Measurements from ENCODE around the gene AFF4. TPM values are rescaled to one million over a fixed set of nuclear protein-coding genes. Genes with fewer than 3 reads are reported as not detected.

AFF4 gene
- total RNA-seq, 1 experiment from 2014 or later, result 38.6 TPM

GRCh38 chr5:132971483-132972435, 8.3 kb upstream of the AFF4 start:
- no peaks in the 10 kb centered on the region for H4K20me1 ChIP-seq (ENCODE audit: insufficient read depth)
- no peak overlapping the region for H3K27ac ChIP-seq (ENCODE audit: low read depth, low read length)
- RAD21 ChIA-PET (ENCODE audit: low non-redundant PET in 1 of 2, low total read pairs in 2 of 2, uncharacterized antibody in 2 of 2, unreplicated experiment in 2 of 2), result no interaction called here
- H3K79me2 ChIP-seq (ENCODE audit: insufficient read depth, low read length), result no peaks in the 10 kb centered on the region
- intact Hi-C loops (cut with micrococcal nuclease), result no loop called here
- TF ChIP-seq REST (IDR thresholded peaks at IDR 0.05; ENCODE audit: low read depth) (no peak), EZH2phosphoT487 (IDR thresholded peaks at IDR 0.05; ENCODE audit: borderline replicate concordance) (no peak), POLR2A (IDR thresholded peaks at IDR 0.05; ENCODE audit: borderline replicate concordance, extremely low read depth, insufficient read depth, insufficient read length) (no peak), CEBPB (IDR thresholded peaks at IDR 0.05; ENCODE audit: low read depth) (no peak), ZBTB33 (IDR thresholded peaks at IDR 0.05; ENCODE audit: extremely low read depth, insufficient replicate concordance, low read length) (no peak), JUND (IDR thresholded peaks at IDR 0.05) (no peak), CBX3 (IDR thresholded peaks at IDR 0.05; ENCODE audit: low read depth) (no peak), SRF (IDR thresholded peaks at IDR 0.05; ENCODE audit: low read depth) (no peak), ZFX (IDR thresholded peaks at IDR 0.05) (no peak), CTCF (IDR thresholded peaks at IDR 0.05 in 2 of 3, conservative IDR thresholded peaks at IDR 0.05 in 1 of 3; ENCODE audit: borderline replicate concordance in 1 of 3, insufficient read depth in 1 of 3, low read depth in 2 of 3, low read length in 2 of 3) (no peak), POLR2AphosphoS5 (IDR thresholded peaks at IDR 0.05; ENCODE audit: low read depth, low read length) (no peak), EGR1 (IDR thresholded peaks at IDR 0.05; ENCODE audit: low read depth) (no peak), FOSL1 (IDR thresholded peaks at IDR 0.05; ENCODE audit: low read depth) (no peak), EZH2 (IDR thresholded peaks at IDR 0.05) (no peak), SP1 (IDR thresholded peaks at IDR 0.05; ENCODE audit: low read depth) (no peak), SIN3A (IDR thresholded peaks at IDR 0.05; ENCODE audit: low read depth) (no peak), MAX (IDR thresholded peaks at IDR 0.05) (no peak), ELF1 (IDR thresholded peaks at IDR 0.05; ENCODE audit: borderline replicate concordance, low read depth) (no peak), TCF7L2 (IDR thresholded peaks at IDR 0.05; ENCODE audit: borderline replicate concordance, extremely low read depth, insufficient read depth, insufficient read length) (no peak), YY1 (IDR thresholded peaks at IDR 0.05; ENCODE audit: extremely low read depth, insufficient replicate concordance, low read depth, low read length) (no peak)
- ATAC-seq (peak; percentile 67), DNase-seq (ENCODE audit: low read depth, low spot score) (no peak)
- no TSS peak for BruUV-seq (replicated peaks)
- POLR2A ChIA-PET, result no interaction called here
- no peaks in the 10 kb centered on the region for H3K36me3 ChIP-seq (ENCODE audit: control insufficient read depth in 1 of 2, insufficient read depth in 2 of 2, low read length in 2 of 2)
- no peaks in the 10 kb centered on the region for H3K9me3 ChIP-seq (ENCODE audit: control insufficient read depth in 1 of 2, insufficient read depth in 1 of 2, low read depth in 1 of 2, low read length in 2 of 2)
- H3K4me2 ChIP-seq (ENCODE audit: low read length), result peak overlapping the region; percentile 42
- H3K4me1 ChIP-seq (ENCODE audit: control insufficient read depth in 1 of 2, insufficient read depth in 2 of 2, low read length in 2 of 2), result peaks cover 0 to 16% of the 10 kb centered on the region in 2 experiments; a peak in 2 of 4 replicates
- CTCF ChIA-PET, result no interaction called here
- H2AFZ ChIP-seq (ENCODE audit: low read depth, low read length, poor library complexity, severe bottlenecking), result peak overlapping the region; percentile 54
- H3K9me2 ChIP-seq (ENCODE audit: insufficient read depth), result no peaks in the 10 kb centered on the region
- H3K27me3 ChIP-seq (ENCODE audit: insufficient read depth, low read length), result no peaks in the 10 kb centered on the region
- no peak overlapping the region for H3K9ac ChIP-seq (ENCODE audit: low read length)
- no peak overlapping the region for H3K4me3 ChIP-seq (replicated peaks in 1 of 2; ENCODE audit: low read depth in 1 of 2, low read length in 2 of 2)
